ENCODE data around the gene GPC6. TPM values are rescaled to one million over a fixed set of nuclear protein-coding genes. Genes with fewer than 3 reads are reported as not detected.

The GPC6 gene
- total and polyA plus RNA-seq, 2 donors (not counting 3 experiments of a cell fraction or from before 2014, with no cell fraction given), result 0.01 TPM; not detected in 1

DNA sequence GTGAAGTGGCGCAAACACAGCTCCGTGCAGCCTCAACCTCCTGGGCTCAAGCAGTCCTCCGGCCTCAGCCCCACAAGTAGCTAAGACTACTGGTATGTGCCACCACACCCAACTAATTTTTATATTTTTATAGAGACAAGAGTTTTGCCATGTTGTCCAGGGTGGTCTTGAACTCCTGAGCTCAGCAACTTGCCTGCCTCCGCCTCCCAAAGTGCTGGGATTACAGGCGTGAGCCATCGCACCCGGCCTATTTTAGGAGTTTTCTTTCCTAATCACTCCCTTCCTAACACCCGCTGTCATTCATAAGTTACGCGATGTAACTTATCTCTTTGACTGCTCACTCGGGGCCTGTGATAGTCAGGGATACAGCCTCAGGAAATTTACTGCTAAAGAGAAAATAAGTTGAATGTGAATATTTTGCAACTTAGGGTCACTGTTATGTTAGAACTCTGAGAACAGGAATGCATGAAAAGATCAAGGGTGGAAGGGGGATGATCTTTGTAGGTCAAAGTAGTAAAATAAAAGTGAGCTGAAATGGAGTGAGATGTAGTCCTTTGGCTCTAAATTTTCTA lies 1112.6 kb downstream of the GPC6 start:
- H3K79me2 ChIP-seq (ENCODE audit: control insufficient read depth, insufficient read depth, low read length), result no peaks in the 10 kb centered on the region
- no peaks in the 10 kb centered on the region for H3K4me1 ChIP-seq (ENCODE audit: control insufficient read depth, extremely low read depth, insufficient read depth, low read length)
- POLR2A ChIA-PET, result no interaction called here
- no peaks in the 10 kb centered on the region for H3K9me3 ChIP-seq (replicated peaks; ENCODE audit: control insufficient read depth, insufficient read depth, low read length)
- H4K20me1 ChIP-seq (replicated peaks; ENCODE audit: control insufficient read depth, extremely low read depth, insufficient read depth, low read length), result no peaks in the 10 kb centered on the region
- no peak overlapping the region for H2AFZ ChIP-seq (ENCODE audit: low read depth, low read length)
- no peaks in the 10 kb centered on the region for H3K36me3 ChIP-seq (ENCODE audit: control insufficient read depth in 2 of 2, extremely low read depth in 1 of 2, insufficient read depth in 2 of 2, low read length in 2 of 2)
- TF ChIP-seq, protein P1, sequence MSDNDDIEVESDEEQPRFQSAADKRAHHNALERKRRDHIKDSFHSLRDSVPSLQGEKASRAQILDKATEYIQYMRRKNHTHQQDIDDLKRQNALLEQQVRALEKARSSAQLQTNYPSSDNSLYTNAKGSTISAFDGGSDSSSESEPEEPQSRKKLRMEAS (IDR thresholded peaks at IDR 0.05; ENCODE audit: insufficient read depth, insufficient read length), result no peak
- TF ChIP-seq POLR2AphosphoS5 (IDR thresholded peaks at IDR 0.05; ENCODE audit: insufficient read depth, low read depth, low read length) (no peak), GATA2 (IDR thresholded peaks at IDR 0.05; ENCODE audit: insufficient read depth, insufficient read length, low read depth, low read length) (no peak), POLR2A (IDR thresholded peaks at IDR 0.05; ENCODE audit: low read depth, low read length) (no peak), JUN (IDR thresholded peaks at IDR 0.05; ENCODE audit: borderline replicate concordance, insufficient read depth, insufficient read length, low read depth) (no peak), MYC (IDR thresholded peaks at IDR 0.05; ENCODE audit: low read depth, low read length) (no peak), EZH2 (IDR thresholded peaks at IDR 0.05; ENCODE audit: borderline replicate concordance, low read depth, low read length, severe bottlenecking) (no peak), FOS (IDR thresholded peaks at IDR 0.05; ENCODE audit: borderline replicate concordance, insufficient read depth, low read length) (no peak)
- TF ChIP-seq, protein P2, sequence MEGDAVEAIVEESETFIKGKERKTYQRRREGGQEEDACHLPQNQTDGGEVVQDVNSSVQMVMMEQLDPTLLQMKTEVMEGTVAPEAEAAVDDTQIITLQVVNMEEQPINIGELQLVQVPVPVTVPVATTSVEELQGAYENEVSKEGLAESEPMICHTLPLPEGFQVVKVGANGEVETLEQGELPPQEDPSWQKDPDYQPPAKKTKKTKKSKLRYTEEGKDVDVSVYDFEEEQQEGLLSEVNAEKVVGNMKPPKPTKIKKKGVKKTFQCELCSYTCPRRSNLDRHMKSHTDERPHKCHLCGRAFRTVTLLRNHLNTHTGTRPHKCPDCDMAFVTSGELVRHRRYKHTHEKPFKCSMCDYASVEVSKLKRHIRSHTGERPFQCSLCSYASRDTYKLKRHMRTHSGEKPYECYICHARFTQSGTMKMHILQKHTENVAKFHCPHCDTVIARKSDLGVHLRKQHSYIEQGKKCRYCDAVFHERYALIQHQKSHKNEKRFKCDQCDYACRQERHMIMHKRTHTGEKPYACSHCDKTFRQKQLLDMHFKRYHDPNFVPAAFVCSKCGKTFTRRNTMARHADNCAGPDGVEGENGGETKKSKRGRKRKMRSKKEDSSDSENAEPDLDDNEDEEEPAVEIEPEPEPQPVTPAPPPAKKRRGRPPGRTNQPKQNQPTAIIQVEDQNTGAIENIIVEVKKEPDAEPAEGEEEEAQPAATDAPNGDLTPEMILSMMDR (IDR thresholded peaks at IDR 0.05; ENCODE audit: extremely low read depth in 1 of 2, insufficient read depth in 1 of 2, low read depth in 1 of 2, low read length in 2 of 2), result no peak
- CTCF ChIA-PET, result no interaction called here
- FAIRE-seq (no peak), DNase-seq (ENCODE audit: low read depth, low spot score) (no peak)
- BruUV-seq (replicated peaks), result no TSS peak
- no peaks in the 10 kb centered on the region for H3K27me3 ChIP-seq (ENCODE audit: control insufficient read depth in 2 of 2, insufficient read depth in 2 of 2, low read length in 2 of 2)
- no peaks in the 10 kb centered on the region for H3K9me1 ChIP-seq (replicated peaks; ENCODE audit: control insufficient read depth, extremely low read depth, insufficient read depth, low read length)
- H3K4me2 ChIP-seq (ENCODE audit: insufficient read depth, low read length), result no peak overlapping the region
- no peak overlapping the region for H3K4me3 ChIP-seq (replicated peaks in 1 of 3; ENCODE audit: insufficient read depth in 1 of 3, low read depth in 1 of 3, low read length in 3 of 3)
- dilution Hi-C loops (cut with MboI; ENCODE audit: extremely low pct_ligation_motif_present, low sequenced_read_pairs), result no loop called here
- H3K9ac ChIP-seq (replicated peaks; ENCODE audit: extremely low read depth, insufficient read depth, low read length), result no peak overlapping the region
- intact Hi-C loops (cut with micrococcal nuclease), result no loop called here
- no peak overlapping the region for H3K27ac ChIP-seq (ENCODE audit: insufficient read depth, low read depth, low read length)

All from endothelial cell of umbilical vein (primary cell).